Body of pancreas (tissue), 4 donors: ENCODE measurements around the gene THSD4.

Experiments used
- CTCF ChIP-seq, 7 experiments: fragments of 450-650 bp in 4 of 7; fragments of 200-600 bp in 3 of 7; sonication (generic) in 3 of 7; IDR thresholded peaks; one replicate each; pipeline ENCODE4 v1.5.1; 2016 to 2019; ENCODE audit warnings: antibody characterized with exemption in 7 of 7
- POLR2A ChIP-seq, 3 donors: fragments of 450-650 bp; IDR thresholded peaks; one replicate each; pipeline ENCODE4 v1.6.1; 2016; ENCODE audit warnings: antibody characterized with exemption in 3 of 3, mild to moderate bottlenecking in 2 of 3

GRCh38 chr15:71290002-71290401 lies 174.7 kb downstream of the THSD4 start:
- no peak for TF ChIP-seq CTCF (IDR thresholded peaks at IDR 0.05)
- TF ChIP-seq POLR2A (IDR thresholded peaks at IDR 0.05) = no peak
